ENCODE results near the gene DBP. TPM values are rescaled to one million over a fixed set of nuclear protein-coding genes. Genes with fewer than 3 reads are reported as not detected.

DBP gene
- total and polyA plus RNA-seq, 2 experiments from 2014 or later = 5.7 to 6.3 TPM

DNA sequence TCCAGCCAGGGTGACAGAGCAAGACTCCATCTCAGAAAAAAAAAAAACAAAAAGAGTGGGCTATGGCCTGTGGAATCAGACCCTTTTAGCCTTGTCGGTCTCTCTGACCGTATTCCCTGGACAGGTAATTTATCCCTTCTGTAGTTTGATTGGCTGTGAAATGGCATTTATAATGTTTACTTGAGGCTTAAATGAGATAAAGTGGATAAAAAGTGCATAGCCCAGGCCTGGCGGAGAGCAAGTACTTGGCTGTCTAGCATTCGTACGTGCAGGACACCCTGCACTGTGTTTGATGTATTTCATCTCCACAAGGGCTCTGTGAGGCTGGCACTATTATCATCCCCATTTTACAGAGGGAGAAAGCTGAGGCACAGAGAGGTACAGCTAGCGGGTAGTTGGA, 28.6 kb upstream of the DBP start:
- DNase-seq (ENCODE audit: low spot score) (no peak), ATAC-seq (no peak)
- Histone ChIP-seq H4K20me1 (replicated peaks; ENCODE audit: insufficient read depth) (no peaks in the 10 kb centered on the region), H3K9me2 (ENCODE audit: insufficient read depth) (no peaks in the 10 kb centered on the region), H3K27me3 (ENCODE audit: insufficient read depth) (no peaks in the 10 kb centered on the region), H3K4me1 (ENCODE audit: insufficient read depth) (no peaks in the 10 kb centered on the region), H3K36me3 (ENCODE audit: insufficient read depth) (no peaks in the 10 kb centered on the region), H3K4me3 (no peak overlapping the region), H2AFZ (no peak overlapping the region), H3F3A (replicated peaks; ENCODE audit: low read depth) (no peaks in the 10 kb centered on the region), H3K79me2 (replicated peaks; ENCODE audit: insufficient read depth) (no peaks in the 10 kb centered on the region), H3K4me2 (no peak overlapping the region), H3K27ac (ENCODE audit: low read depth) (no peak overlapping the region)
- H3K9me3 Mint-ChIP-seq = peaks cover 15% of the 10 kb centered on the region
- no peak overlapping the region for H3K27ac Mint-ChIP-seq
- H3K36me3 Mint-ChIP-seq (ENCODE audit: low read depth) = peaks cover 3% of the 10 kb centered on the region; the same call in 2 of the 3 replicates
- no peak overlapping the region for H3K4me3 Mint-ChIP-seq
- H3K27me3 Mint-ChIP-seq (ENCODE audit: insufficient read depth, low read depth, poor library complexity) = peaks cover 3% of the 10 kb centered on the region
- H3K4me1 Mint-ChIP-seq = no peaks in the 10 kb centered on the region
- TF ChIP-seq CREB1 (CRISPR knock-in tag; IDR thresholded peaks at IDR 0.05; ENCODE audit: low read depth) (no peak), JUNB (IDR thresholded peaks at IDR 0.05; ENCODE audit: unreplicated experiment) (no peak), STAT1 (IDR thresholded peaks at IDR 0.05; ENCODE audit: unreplicated experiment) (no peak), ZNF114 (CRISPR knock-in tag; IDR thresholded peaks at IDR 0.05) (no peak), ZNF331 (CRISPR knock-in tag; IDR thresholded peaks at IDR 0.05; ENCODE audit: low read depth) (no peak), EZH2phosphoT487 (IDR thresholded peaks at IDR 0.05; ENCODE audit: unreplicated experiment) (no peak), POLR2AphosphoS5 (IDR thresholded peaks at IDR 0.05; ENCODE audit: low read depth) (no peak), EZH2 (IDR thresholded peaks at IDR 0.05; ENCODE audit: low read depth, unreplicated experiment) (no peak), NANOG (IDR thresholded peaks at IDR 0.05; ENCODE audit: borderline replicate concordance) (no peak)
- TF ChIP-seq, protein P1, sequence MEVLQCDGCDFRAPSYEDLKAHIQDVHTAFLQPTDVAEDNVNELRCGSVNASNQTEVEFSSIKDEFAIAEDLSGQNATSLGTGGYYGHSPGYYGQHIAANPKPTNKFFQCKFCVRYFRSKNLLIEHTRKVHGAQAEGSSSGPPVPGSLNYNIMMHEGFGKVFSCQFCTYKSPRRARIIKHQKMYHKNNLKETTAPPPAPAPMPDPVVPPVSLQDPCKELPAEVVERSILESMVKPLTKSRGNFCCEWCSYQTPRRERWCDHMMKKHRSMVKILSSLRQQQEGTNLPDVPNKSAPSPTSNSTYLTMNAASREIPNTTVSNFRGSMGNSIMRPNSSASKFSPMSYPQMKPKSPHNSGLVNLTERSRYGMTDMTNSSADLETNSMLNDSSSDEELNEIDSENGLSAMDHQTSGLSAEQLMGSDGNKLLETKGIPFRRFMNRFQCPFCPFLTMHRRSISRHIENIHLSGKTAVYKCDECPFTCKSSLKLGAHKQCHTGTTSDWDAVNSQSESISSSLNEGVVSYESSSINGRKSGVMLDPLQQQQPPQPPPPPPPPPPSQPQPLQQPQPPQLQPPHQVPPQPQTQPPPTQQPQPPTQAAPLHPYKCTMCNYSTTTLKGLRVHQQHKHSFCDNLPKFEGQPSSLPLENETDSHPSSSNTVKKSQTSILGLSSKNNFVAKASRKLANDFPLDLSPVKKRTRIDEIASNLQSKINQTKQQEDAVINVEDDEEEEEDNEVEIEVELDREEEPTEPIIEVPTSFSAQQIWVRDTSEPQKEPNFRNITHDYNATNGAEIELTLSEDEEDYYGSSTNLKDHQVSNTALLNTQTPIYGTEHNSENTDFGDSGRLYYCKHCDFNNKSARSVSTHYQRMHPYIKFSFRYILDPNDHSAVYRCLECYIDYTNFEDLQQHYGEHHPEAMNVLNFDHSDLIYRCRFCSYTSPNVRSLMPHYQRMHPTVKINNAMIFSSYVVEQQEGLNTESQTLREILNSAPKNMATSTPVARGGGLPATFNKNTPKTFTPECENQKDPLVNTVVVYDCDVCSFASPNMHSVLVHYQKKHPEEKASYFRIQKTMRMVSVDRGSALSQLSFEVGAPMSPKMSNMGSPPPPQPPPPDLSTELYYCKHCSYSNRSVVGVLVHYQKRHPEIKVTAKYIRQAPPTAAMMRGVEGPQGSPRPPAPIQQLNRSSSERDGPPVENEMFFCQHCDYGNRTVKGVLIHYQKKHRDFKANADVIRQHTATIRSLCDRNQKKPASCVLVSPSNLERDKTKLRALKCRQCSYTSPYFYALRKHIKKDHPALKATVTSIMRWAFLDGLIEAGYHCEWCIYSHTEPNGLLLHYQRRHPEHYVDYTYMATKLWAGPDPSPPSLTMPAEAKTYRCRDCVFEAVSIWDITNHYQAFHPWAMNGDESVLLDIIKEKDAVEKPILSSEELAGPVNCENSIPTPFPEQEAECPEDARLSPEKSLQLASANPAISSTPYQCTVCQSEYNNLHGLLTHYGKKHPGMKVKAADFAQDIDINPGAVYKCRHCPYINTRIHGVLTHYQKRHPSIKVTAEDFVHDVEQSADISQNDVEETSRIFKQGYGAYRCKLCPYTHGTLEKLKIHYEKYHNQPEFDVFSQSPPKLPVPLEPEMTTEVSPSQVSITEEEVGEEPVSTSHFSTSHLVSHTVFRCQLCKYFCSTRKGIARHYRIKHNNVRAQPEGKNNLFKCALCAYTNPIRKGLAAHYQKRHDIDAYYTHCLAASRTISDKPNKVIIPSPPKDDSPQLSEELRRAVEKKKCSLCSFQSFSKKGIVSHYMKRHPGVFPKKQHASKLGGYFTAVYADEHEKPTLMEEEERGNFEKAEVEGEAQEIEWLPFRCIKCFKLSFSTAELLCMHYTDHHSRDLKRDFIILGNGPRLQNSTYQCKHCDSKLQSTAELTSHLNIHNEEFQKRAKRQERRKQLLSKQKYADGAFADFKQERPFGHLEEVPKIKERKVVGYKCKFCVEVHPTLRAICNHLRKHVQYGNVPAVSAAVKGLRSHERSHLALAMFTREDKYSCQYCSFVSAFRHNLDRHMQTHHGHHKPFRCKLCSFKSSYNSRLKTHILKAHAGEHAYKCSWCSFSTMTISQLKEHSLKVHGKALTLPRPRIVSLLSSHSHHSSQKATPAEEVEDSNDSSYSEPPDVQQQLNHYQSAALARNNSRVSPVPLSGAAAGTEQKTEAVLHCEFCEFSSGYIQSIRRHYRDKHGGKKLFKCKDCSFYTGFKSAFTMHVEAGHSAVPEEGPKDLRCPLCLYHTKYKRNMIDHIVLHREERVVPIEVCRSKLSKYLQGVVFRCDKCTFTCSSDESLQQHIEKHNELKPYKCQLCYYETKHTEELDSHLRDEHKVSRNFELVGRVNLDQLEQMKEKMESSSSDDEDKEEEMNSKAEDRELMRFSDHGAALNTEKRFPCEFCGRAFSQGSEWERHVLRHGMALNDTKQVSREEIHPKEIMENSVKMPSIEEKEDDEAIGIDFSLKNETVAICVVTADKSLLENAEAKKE (CRISPR knock-in tag; IDR thresholded peaks at IDR 0.05) = no peak
- TF ChIP-seq, protein P2, sequence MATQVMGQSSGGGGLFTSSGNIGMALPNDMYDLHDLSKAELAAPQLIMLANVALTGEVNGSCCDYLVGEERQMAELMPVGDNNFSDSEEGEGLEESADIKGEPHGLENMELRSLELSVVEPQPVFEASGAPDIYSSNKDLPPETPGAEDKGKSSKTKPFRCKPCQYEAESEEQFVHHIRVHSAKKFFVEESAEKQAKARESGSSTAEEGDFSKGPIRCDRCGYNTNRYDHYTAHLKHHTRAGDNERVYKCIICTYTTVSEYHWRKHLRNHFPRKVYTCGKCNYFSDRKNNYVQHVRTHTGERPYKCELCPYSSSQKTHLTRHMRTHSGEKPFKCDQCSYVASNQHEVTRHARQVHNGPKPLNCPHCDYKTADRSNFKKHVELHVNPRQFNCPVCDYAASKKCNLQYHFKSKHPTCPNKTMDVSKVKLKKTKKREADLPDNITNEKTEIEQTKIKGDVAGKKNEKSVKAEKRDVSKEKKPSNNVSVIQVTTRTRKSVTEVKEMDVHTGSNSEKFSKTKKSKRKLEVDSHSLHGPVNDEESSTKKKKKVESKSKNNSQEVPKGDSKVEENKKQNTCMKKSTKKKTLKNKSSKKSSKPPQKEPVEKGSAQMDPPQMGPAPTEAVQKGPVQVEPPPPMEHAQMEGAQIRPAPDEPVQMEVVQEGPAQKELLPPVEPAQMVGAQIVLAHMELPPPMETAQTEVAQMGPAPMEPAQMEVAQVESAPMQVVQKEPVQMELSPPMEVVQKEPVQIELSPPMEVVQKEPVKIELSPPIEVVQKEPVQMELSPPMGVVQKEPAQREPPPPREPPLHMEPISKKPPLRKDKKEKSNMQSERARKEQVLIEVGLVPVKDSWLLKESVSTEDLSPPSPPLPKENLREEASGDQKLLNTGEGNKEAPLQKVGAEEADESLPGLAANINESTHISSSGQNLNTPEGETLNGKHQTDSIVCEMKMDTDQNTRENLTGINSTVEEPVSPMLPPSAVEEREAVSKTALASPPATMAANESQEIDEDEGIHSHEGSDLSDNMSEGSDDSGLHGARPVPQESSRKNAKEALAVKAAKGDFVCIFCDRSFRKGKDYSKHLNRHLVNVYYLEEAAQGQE (IDR thresholded peaks at IDR 0.05; ENCODE audit: unreplicated experiment) = no peak
- TF ChIP-seq, protein P3, sequence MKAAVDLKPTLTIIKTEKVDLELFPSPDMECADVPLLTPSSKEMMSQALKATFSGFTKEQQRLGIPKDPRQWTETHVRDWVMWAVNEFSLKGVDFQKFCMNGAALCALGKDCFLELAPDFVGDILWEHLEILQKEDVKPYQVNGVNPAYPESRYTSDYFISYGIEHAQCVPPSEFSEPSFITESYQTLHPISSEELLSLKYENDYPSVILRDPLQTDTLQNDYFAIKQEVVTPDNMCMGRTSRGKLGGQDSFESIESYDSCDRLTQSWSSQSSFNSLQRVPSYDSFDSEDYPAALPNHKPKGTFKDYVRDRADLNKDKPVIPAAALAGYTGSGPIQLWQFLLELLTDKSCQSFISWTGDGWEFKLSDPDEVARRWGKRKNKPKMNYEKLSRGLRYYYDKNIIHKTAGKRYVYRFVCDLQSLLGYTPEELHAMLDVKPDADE (IDR thresholded peaks at IDR 0.05) = no peak
- TF ChIP-seq, protein P4, sequence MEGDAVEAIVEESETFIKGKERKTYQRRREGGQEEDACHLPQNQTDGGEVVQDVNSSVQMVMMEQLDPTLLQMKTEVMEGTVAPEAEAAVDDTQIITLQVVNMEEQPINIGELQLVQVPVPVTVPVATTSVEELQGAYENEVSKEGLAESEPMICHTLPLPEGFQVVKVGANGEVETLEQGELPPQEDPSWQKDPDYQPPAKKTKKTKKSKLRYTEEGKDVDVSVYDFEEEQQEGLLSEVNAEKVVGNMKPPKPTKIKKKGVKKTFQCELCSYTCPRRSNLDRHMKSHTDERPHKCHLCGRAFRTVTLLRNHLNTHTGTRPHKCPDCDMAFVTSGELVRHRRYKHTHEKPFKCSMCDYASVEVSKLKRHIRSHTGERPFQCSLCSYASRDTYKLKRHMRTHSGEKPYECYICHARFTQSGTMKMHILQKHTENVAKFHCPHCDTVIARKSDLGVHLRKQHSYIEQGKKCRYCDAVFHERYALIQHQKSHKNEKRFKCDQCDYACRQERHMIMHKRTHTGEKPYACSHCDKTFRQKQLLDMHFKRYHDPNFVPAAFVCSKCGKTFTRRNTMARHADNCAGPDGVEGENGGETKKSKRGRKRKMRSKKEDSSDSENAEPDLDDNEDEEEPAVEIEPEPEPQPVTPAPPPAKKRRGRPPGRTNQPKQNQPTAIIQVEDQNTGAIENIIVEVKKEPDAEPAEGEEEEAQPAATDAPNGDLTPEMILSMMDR (conservative IDR thresholded peaks at IDR 0.05; ENCODE audit: low read depth in 2 of 2) = no peak

All from GM23338 (cell line).